Panc1 (cell line): ENCODE results near the gene UBE2J1. TPM values are rescaled to one million over a fixed set of nuclear protein-coding genes. Genes with fewer than 3 reads are reported as not detected.

Source experiments
- ATAC-seq: fragments of 200-7000 bp; cut with Tn5 transposase; 2 replicates; pipeline ENCODE4 v1.9.1; 2020; ENCODE audit warnings: mild to moderate bottlenecking, moderate library complexity
- BruUV-seq: library from RNA; stranded (reverse); fragments of 400-500 nt; replicated peaks from 2 replicates; lab custom pipeline; 2021; lab: Mats Ljungman, UMichigan
- CTCF ChIA-PET: fragments of 300-600 bp; sonication (Branson Sonifier 250); formaldehyde crosslinking; loops from one replicate; lab custom pipeline; 2022; ENCODE audit warnings: antibody characterized with exemption; lab: Charles Lee
- POLR2A ChIA-PET: fragments of 300-600 bp; sonication (Branson Sonifier 250); formaldehyde crosslinking; loops from one replicate; lab custom pipeline; 2022; ENCODE audit warnings: antibody characterized with exemption; lab: Charles Lee
- DNase-seq: peaks from one replicate; pipeline ENCODE4 v3.0.0-alpha.2; 2010; ENCODE audit warnings: low read depth, low spot score
- H3K27ac ChIP-seq: 2 replicates; pipeline ENCODE4 v1.5.1; 2011; ENCODE audit warnings: mild to moderate bottlenecking, low read length, inconsistent platforms
- H3K27me3 ChIP-seq: fragments of 200-500 bp; sonication (Bioruptor generic); 2 replicates; pipeline ENCODE4 v1.6.0; 2014; ENCODE audit warnings: low read length, inconsistent platforms; ENCODE audit not compliant: control insufficient read depth, insufficient read depth
- H3K36me3 ChIP-seq: fragments of 200-500 bp; sonication (Bioruptor generic); 2 replicates; pipeline ENCODE4 v1.5.1; 2014; ENCODE audit warnings: inconsistent platforms, mild to moderate bottlenecking, low read length, moderate library complexity; ENCODE audit not compliant: control insufficient read depth, insufficient read depth
- H3K4me1 ChIP-seq: 2 replicates; pipeline ENCODE4 v1.5.1; 2011; ENCODE audit warnings: inconsistent platforms, mild to moderate bottlenecking, low read length, moderate library complexity; ENCODE audit not compliant: control insufficient read depth, insufficient read depth
- H3K4me3 ChIP-seq, 2 experiments: 2 replicates each; pipeline ENCODE4 v1.5.1; 2011 to 2012; ENCODE audit warnings: low read depth in 2 of 2, low read length in 2 of 2, mild to moderate bottlenecking in 2 of 2, inconsistent platforms in 1 of 2, moderate library complexity in 1 of 2
- H3K9me3 ChIP-seq: fragments of 200-500 bp; sonication (Bioruptor generic); 2 replicates; pipeline ENCODE4 v1.5.1; 2014; ENCODE audit warnings: low read depth, mild to moderate bottlenecking, inconsistent platforms, low read length, moderate library complexity; ENCODE audit not compliant: control insufficient read depth, insufficient read depth
- CTCF ChIP-seq: fragments of 450-650 bp; IDR thresholded peaks from 2 replicates; pipeline ENCODE4 v1.5.1; 2017; ENCODE audit warnings: mild to moderate bottlenecking
- POLR2AphosphoS5 ChIP-seq: IDR thresholded peaks from 2 replicates; pipeline ENCODE4 v1.6.1; 2012; ENCODE audit warnings: mild to moderate bottlenecking, low read depth, low read length, moderate library complexity
- REST ChIP-seq, 2 experiments: IDR thresholded peaks; 2 replicates each; pipeline ENCODE4 v1.6.1; 2011 to 2012; ENCODE audit warnings: low read depth in 2 of 2, control low read depth in 1 of 2, low read length in 1 of 2, mild to moderate bottlenecking in 1 of 2, moderate library complexity in 1 of 2; ENCODE audit not compliant: insufficient read depth in 1 of 2
- SIN3A ChIP-seq: IDR thresholded peaks from 2 replicates; pipeline ENCODE4 v1.6.1; 2012; ENCODE audit warnings: low read depth, mild to moderate bottlenecking, low read length, moderate library complexity, borderline replicate concordance; ENCODE audit not compliant: insufficient read depth
- TCF7L2 ChIP-seq: IDR thresholded peaks from 2 replicates; pipeline ENCODE4 v1.6.1; 2011; ENCODE audit warnings: mild to moderate bottlenecking, low read depth, low read length, inconsistent platforms
- in situ Hi-C: cut with HindIII; loops from 2 replicates; pipeline ENCODE4 v1.10.0; 2016; ENCODE audit warnings: low sequenced_read_pairs, low pct_unique_long_range_greater_than_20kb
- intact Hi-C: fragments of 100-400 bp; cut with micrococcal nuclease; formaldehyde crosslinking; loops from one replicate; pipeline ENCODE4 v1.10.0; 2022; ENCODE audit not compliant: unreplicated experiment
- total RNA-seq: library from RNA; stranded (reverse); gene quantifications from one replicate; pipeline ENCODE4 v1.2.1, GENCODE V29; 2021; ENCODE audit not compliant: unreplicated experiment

The UBE2J1 gene
- total RNA-seq, 1 experiment from 2014 or later, result 30.5 TPM

- CTCF ChIA-PET, result interaction anchor here (0.5 kb wide), 1 partner anchor 452 kb away, joined by 3 read pairs; no protein-coding TSS in a partner anchor
- peaks cover 9% of the 10 kb centered on the region for H3K4me1 ChIP-seq
- H3K27ac ChIP-seq, result no peak overlapping the region
- no peaks in the 10 kb centered on the region for H3K9me3 ChIP-seq
- in situ Hi-C loops (no loop called here), intact Hi-C loops (no loop called here)
- DNase-seq (no peak), ATAC-seq (no peak)
- no peaks in the 10 kb centered on the region for H3K27me3 ChIP-seq
- H3K36me3 ChIP-seq, result no peaks in the 10 kb centered on the region
- no TSS peak for BruUV-seq
- TF ChIP-seq REST (IDR thresholded peaks at IDR 0.05; ENCODE audit: insufficient read depth in 1 of 2, low read depth in 2 of 2, low read length in 1 of 2), result no peak
- TF ChIP-seq TCF7L2, result no peak
- TF ChIP-seq SIN3A, result no peak
- no peak for TF ChIP-seq POLR2AphosphoS5
- TF ChIP-seq CTCF, result no peak
- no peak overlapping the region for H3K4me3 ChIP-seq
- POLR2A ChIA-PET, result no interaction called here
These were observed 4.7 kb downstream of the UBE2J1 start for GRCh38 chr6:89347825-89348224.

GRCh38 chr6:89346433-89346832 is 6.1 kb downstream of the UBE2J1 start:
- ATAC-seq (no peak), DNase-seq (no peak)
- no peaks in the 10 kb centered on the region for H3K27me3 ChIP-seq
- H3K9me3 ChIP-seq, result no peaks in the 10 kb centered on the region
- POLR2A ChIA-PET, result no interaction called here
- CTCF ChIA-PET, result no interaction called here
- H3K36me3 ChIP-seq, result peaks cover 4% of the 10 kb centered on the region; the same call in 1 of the 2 replicates
- intact Hi-C loops, result no loop called here
- in situ Hi-C loops, result no loop called here
- TF ChIP-seq TCF7L2 (no peak), POLR2AphosphoS5 (no peak), SIN3A (no peak), CTCF (no peak), REST (IDR thresholded peaks at IDR 0.05; ENCODE audit: insufficient read depth in 1 of 2, low read depth in 2 of 2, low read length in 1 of 2) (no peak)
- peaks cover 9% of the 10 kb centered on the region for H3K4me1 ChIP-seq
- no TSS peak for BruUV-seq
- H3K27ac ChIP-seq, result no peak overlapping the region
- H3K4me3 ChIP-seq, result no peak overlapping the region
